GM23248 (cell line): Measurements from ENCODE around the gene N4BP2.

Experiments used
- EZH2 ChIP-seq: fragments of 200-600 bp; sonication (generic); IDR thresholded peaks from 2 replicates; pipeline ENCODE4 v1.6.1; 2018; ENCODE audit warnings: antibody characterized with exemption, mild to moderate bottlenecking; ENCODE audit not compliant: insufficient read depth, poor library complexity, severe bottlenecking
- EZH2phosphoT487 ChIP-seq: fragments of 200-600 bp; sonication (generic); IDR thresholded peaks from 2 replicates; pipeline ENCODE4 v1.6.1; 2018; ENCODE audit warnings: antibody characterized with exemption, moderate library complexity, mild to moderate bottlenecking, low read depth; ENCODE audit not compliant: insufficient read depth

DNA sequence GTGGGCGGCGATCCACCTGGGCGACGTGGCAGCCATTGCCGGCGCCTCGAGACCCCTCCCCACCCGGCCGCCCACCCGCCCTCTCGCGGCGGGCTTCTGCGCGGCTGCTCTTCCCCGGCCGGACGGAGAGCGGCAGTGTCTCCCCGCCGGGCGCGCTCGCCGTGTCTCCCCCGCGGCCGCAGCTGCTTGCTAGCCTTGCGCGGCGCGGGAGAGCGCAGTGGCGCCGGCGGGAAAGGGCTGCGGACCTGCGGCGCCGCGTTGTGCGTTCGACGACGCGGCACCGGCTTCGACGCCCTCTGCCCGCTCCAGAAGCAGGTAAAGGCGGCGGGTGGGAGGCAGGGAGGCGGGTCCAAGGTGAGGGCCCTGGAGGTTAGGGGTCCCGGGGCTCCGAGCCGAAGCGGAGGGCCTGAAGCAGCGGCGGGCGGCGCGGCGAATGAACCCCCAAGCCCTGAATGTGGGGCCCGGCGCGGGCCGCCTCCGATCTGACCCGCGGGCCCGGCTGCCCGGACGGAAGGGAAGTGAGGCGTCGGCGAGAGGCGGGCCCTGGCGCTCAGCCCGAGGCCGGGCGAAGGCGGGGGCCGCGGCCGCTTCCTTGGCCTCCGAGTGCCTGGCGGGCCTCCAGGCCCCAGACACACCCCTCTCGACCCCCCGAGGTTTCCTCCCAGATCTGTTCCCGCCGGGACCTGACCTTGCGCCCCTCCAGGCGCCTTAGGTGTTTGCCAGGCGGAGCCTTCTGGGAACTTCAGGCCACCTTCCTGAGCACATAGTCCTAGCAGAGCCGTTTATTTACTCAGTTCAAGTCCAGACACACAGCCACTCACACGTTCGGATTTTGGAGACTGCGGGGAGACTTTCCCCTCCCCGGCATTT lies at the start of gene N4BP2:
- no peak for TF ChIP-seq EZH2
- TF ChIP-seq EZH2phosphoT487, result no peak
